Neural cell (in vitro differentiated cells): ENCODE measurements around the gene NLRC5.

Experiments
- CTCF ChIP-seq: fragments of 450-650 bp; IDR thresholded peaks from 2 replicates; pipeline ENCODE4 v1.5.1; 2014; ENCODE audit warnings: antibody characterized with exemption, mild to moderate bottlenecking, moderate library complexity; ENCODE audit not compliant: poor library complexity, severe bottlenecking
- EP300 ChIP-seq: fragments of 450-650 bp; conservative IDR thresholded peaks from 2 replicates; pipeline ENCODE4 v1.6.1; 2014; ENCODE audit warnings: antibody characterized with exemption, mild to moderate bottlenecking, moderate library complexity; ENCODE audit not compliant: poor library complexity, severe bottlenecking
- TAF1 ChIP-seq: IDR thresholded peaks from 2 replicates; pipeline ENCODE4 v1.6.1; 2012; ENCODE audit warnings: low read depth
- TF ChIP-seq, protein P1 (sequence below): IDR thresholded peaks from 2 replicates; pipeline ENCODE4 v1.6.1; 2012; ENCODE audit warnings: borderline replicate concordance

DNA sequence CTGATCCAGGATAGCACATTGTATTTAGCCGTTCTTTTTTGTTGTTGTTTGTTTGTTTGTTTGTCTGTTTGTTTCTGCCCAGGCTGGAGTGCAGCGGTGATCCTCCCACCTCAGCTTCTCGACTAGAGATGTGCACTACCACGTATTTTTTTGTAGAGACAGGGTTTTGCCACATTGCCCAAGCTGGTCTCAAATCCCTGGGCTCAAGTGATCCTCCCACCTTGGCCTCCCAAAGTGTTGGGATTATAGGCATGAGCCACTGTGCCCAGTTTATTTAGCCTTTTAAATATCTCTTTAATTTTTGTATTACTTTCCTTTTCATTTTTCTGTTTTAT is 9.2 kb upstream of the NLRC5 start:
- TF ChIP-seq EP300 (no peak), CTCF (no peak), TAF1 (no peak)
- TF ChIP-seq, protein P1, sequence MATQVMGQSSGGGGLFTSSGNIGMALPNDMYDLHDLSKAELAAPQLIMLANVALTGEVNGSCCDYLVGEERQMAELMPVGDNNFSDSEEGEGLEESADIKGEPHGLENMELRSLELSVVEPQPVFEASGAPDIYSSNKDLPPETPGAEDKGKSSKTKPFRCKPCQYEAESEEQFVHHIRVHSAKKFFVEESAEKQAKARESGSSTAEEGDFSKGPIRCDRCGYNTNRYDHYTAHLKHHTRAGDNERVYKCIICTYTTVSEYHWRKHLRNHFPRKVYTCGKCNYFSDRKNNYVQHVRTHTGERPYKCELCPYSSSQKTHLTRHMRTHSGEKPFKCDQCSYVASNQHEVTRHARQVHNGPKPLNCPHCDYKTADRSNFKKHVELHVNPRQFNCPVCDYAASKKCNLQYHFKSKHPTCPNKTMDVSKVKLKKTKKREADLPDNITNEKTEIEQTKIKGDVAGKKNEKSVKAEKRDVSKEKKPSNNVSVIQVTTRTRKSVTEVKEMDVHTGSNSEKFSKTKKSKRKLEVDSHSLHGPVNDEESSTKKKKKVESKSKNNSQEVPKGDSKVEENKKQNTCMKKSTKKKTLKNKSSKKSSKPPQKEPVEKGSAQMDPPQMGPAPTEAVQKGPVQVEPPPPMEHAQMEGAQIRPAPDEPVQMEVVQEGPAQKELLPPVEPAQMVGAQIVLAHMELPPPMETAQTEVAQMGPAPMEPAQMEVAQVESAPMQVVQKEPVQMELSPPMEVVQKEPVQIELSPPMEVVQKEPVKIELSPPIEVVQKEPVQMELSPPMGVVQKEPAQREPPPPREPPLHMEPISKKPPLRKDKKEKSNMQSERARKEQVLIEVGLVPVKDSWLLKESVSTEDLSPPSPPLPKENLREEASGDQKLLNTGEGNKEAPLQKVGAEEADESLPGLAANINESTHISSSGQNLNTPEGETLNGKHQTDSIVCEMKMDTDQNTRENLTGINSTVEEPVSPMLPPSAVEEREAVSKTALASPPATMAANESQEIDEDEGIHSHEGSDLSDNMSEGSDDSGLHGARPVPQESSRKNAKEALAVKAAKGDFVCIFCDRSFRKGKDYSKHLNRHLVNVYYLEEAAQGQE = no peak
